Measurements from ENCODE around the gene TXLNB.

TXLNB gene

GRCh38 chr6:139313784-139314545, 22.2 kb upstream of the TXLNB start:
- DNase-seq (ENCODE audit: low spot score) = no peak
- no peak for TF ChIP-seq CTCF (IDR thresholded peaks at IDR 0.05)

GRCh38 chr6:139313229-139313628, 21.4 kb upstream of the TXLNB start:
- Histone ChIP-seq H3K27ac (no peak overlapping the region), H3K4me3 (no peak overlapping the region)
- no peak for DNase-seq (ENCODE audit: low spot score)
- no peak for TF ChIP-seq CTCF (IDR thresholded peaks at IDR 0.05)

More at GRCh38 chr6:139313784-139314545, 22.2 kb upstream of the TXLNB start:
- Histone ChIP-seq H3K27ac (no peak overlapping the region), H3K4me3 (no peak overlapping the region)

GRCh38 chr6:139311831-139312230, 20.0 kb upstream of the TXLNB start:
- Histone ChIP-seq H3K27ac (no peak overlapping the region), H3K4me3 (no peak overlapping the region)
- no peak for DNase-seq (ENCODE audit: low spot score)
- no peak for TF ChIP-seq CTCF (IDR thresholded peaks at IDR 0.05)

- no peak for TF ChIP-seq CTCF (IDR thresholded peaks at IDR 0.05)
- H3K4me3 ChIP-seq = no peak overlapping the region
- no peak for DNase-seq (ENCODE audit: low spot score)
- H3K27ac ChIP-seq = peak overlapping the region in 1 of 2 donors; percentile 47
Measured at GRCh38 chr6:139308936-139309603, 17.3 kb upstream of the TXLNB start.

DNA sequence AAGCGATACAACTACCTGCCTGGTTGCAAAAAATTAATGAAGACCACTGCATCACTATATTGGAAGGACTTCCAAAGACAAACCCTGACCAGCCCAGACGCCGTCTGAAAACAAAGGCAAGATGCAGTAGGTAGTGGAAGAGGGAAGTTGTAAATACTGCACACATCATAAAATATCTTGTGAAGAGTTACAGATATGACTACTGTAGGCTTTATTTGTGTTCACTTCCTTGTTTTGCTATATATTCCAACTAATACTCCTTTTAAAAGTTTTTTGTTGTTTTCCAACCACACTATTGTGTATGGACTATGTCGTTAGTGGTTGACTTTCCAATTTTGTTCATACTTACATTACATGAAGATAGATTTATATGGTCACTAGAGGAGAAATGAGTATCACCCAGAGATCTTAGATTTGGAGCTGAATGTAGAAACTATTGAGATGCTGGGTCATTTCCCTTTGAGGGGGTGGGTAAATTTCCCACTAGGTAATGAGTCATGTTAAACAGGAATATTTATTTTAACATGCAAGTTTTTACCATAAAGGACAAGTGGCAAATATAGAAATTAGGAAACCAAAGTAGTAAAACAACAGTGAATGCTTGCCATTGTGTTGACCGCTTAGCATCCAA, 16.6 kb upstream of the TXLNB start:
- TF ChIP-seq CTCF (IDR thresholded peaks at IDR 0.05) = no peak
- DNase-seq (ENCODE audit: low spot score) = no peak
- Histone ChIP-seq H3K27ac (peak overlapping the region in 1 of 2 donors; percentile 47), H3K4me3 (no peak overlapping the region)

- no peak overlapping the region for H3K27ac ChIP-seq
- DNase-seq (ENCODE audit: low spot score) = no peak
- no peak overlapping the region for H3K4me3 ChIP-seq
- no peak for TF ChIP-seq CTCF (IDR thresholded peaks at IDR 0.05)
Measured at GRCh38 chr6:139306291-139306981, 14.6 kb upstream of the TXLNB start.
